ENCODE results near the gene SLC24A3.

GRCh38 chr20:19253316-19253715 is 40.9 kb downstream of the SLC24A3 start:
- TF ChIP-seq EZH2 (IDR thresholded peaks at IDR 0.05; ENCODE audit: low read depth, unreplicated experiment) (no peak), NANOG (IDR thresholded peaks at IDR 0.05; ENCODE audit: borderline replicate concordance) (no peak), REST (IDR thresholded peaks at IDR 0.05; ENCODE audit: unreplicated experiment) (no peak), EZH2phosphoT487 (IDR thresholded peaks at IDR 0.05; ENCODE audit: unreplicated experiment) (no peak), POLR2AphosphoS5 (IDR thresholded peaks at IDR 0.05; ENCODE audit: low read depth) (no peak), JUNB (IDR thresholded peaks at IDR 0.05; ENCODE audit: unreplicated experiment) (no peak), CREB1 (CRISPR knock-in tag; IDR thresholded peaks at IDR 0.05; ENCODE audit: low read depth) (no peak), ETS1 (IDR thresholded peaks at IDR 0.05) (no peak), ZNF114 (CRISPR knock-in tag; IDR thresholded peaks at IDR 0.05) (no peak), STAT1 (IDR thresholded peaks at IDR 0.05; ENCODE audit: unreplicated experiment) (no peak)
- TF ChIP-seq, protein P1, sequence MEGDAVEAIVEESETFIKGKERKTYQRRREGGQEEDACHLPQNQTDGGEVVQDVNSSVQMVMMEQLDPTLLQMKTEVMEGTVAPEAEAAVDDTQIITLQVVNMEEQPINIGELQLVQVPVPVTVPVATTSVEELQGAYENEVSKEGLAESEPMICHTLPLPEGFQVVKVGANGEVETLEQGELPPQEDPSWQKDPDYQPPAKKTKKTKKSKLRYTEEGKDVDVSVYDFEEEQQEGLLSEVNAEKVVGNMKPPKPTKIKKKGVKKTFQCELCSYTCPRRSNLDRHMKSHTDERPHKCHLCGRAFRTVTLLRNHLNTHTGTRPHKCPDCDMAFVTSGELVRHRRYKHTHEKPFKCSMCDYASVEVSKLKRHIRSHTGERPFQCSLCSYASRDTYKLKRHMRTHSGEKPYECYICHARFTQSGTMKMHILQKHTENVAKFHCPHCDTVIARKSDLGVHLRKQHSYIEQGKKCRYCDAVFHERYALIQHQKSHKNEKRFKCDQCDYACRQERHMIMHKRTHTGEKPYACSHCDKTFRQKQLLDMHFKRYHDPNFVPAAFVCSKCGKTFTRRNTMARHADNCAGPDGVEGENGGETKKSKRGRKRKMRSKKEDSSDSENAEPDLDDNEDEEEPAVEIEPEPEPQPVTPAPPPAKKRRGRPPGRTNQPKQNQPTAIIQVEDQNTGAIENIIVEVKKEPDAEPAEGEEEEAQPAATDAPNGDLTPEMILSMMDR (conservative IDR thresholded peaks at IDR 0.05; ENCODE audit: low read depth in 2 of 2), result no peak
